DOHH2 (cell line): ENCODE data around the gene ZBTB46.

Experiments used
- H3F3A ChIP-seq: fragments of 200-600 bp; sonication (generic), shearing (Covaris generic); 2 replicates; pipeline ENCODE4 v1.6.0; 2016; ENCODE audit warnings: antibody characterized with exemption, mild to moderate bottlenecking; ENCODE audit not compliant: control insufficient read depth, insufficient read depth
- H3K27ac ChIP-seq: fragments of 200-600 bp; sonication (generic); 2 replicates; pipeline ENCODE4 v1.5.1; 2014; ENCODE audit warnings: low read depth, mild to moderate bottlenecking, low read length, moderate library complexity
- H3K27me3 ChIP-seq: fragments of 200-600 bp; sonication (generic); 2 replicates; pipeline ENCODE4 v1.6.1; 2014; ENCODE audit warnings: mild to moderate bottlenecking, low read length, mixed read lengths; ENCODE audit not compliant: control insufficient read depth
- H3K36me3 ChIP-seq: fragments of 200-600 bp; sonication (generic); 2 replicates; pipeline ENCODE4 v1.6.1; 2014; ENCODE audit warnings: mild to moderate bottlenecking, low read length, moderate library complexity, mixed read lengths; ENCODE audit not compliant: control insufficient read depth
- H3K4me1 ChIP-seq: fragments of 200-600 bp; sonication (generic); 2 replicates; pipeline ENCODE4 v1.6.1; 2014; ENCODE audit warnings: mild to moderate bottlenecking, low read length, mixed read lengths; ENCODE audit not compliant: control insufficient read depth
- H3K4me2 ChIP-seq: fragments of 200-600 bp; sonication (generic); 2 replicates; pipeline ENCODE4 v1.6.0; 2014; ENCODE audit warnings: mild to moderate bottlenecking, low read length, moderate library complexity
- H3K4me3 ChIP-seq: fragments of 200-600 bp; sonication (generic); 2 replicates; pipeline ENCODE4 v1.5.1; 2014; ENCODE audit warnings: mild to moderate bottlenecking, low read length, mixed read lengths
- H3K79me2 ChIP-seq: fragments of 200-600 bp; sonication (generic); 2 replicates; pipeline ENCODE4 v1.6.1; 2014; ENCODE audit warnings: mild to moderate bottlenecking, low read length, mixed read lengths; ENCODE audit not compliant: control insufficient read depth
- H3K9me2 ChIP-seq: fragments of 200-600 bp; sonication (generic); replicated peaks from 2 replicates; pipeline ENCODE4 v1.6.1; 2014; ENCODE audit warnings: mild to moderate bottlenecking, low read length, mixed read lengths; ENCODE audit not compliant: control insufficient read depth
- H3K9me3 ChIP-seq: fragments of 200-600 bp; sonication (generic); 2 replicates; pipeline ENCODE4 v1.6.1; 2014; ENCODE audit warnings: antibody characterized with exemption, low read length, mixed read lengths; ENCODE audit not compliant: control insufficient read depth, insufficient read depth
- H4K20me1 ChIP-seq: fragments of 200-600 bp; sonication (generic); 2 replicates; pipeline ENCODE4 v1.6.0; 2014; ENCODE audit warnings: low read depth, mild to moderate bottlenecking, antibody characterized with exemption, low read length, moderate library complexity; ENCODE audit not compliant: control insufficient read depth, insufficient read depth
- EZH2phosphoT487 ChIP-seq: fragments of 200-600 bp; sonication (generic); IDR thresholded peaks from 2 replicates; pipeline ENCODE4 v1.6.1; 2017; ENCODE audit warnings: borderline replicate concordance, mild to moderate bottlenecking, antibody characterized with exemption, low read length, moderate library complexity, mixed read lengths
- TF ChIP-seq, protein P1 (sequence below): fragments of 200-600 bp; sonication (generic); IDR thresholded peaks from one replicate; pipeline ENCODE4 v1.5.1; 2014; ENCODE audit warnings: antibody characterized with exemption, mild to moderate bottlenecking, low read depth, low read length; ENCODE audit not compliant: poor library complexity, severe bottlenecking

Gene ZBTB46

DNA sequence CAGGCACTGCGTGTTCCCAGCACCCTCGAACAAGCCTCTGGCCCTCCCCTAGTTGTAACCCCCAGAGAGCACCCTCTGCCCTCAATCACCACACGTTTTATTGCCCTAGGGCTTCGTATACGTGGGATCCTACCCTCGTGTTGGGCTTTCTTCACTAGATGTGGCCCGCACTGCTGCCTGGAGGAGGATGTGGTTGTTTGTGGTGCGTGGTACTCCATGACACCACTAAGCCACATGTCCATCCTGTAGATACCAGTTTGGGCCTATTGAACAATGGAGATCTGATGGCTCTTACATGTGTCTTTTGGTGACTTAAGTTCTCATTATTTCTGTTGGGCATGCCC lies 74.4 kb downstream of the ZBTB46 start:
- no peak for TF ChIP-seq EZH2phosphoT487
- TF ChIP-seq, protein P1, sequence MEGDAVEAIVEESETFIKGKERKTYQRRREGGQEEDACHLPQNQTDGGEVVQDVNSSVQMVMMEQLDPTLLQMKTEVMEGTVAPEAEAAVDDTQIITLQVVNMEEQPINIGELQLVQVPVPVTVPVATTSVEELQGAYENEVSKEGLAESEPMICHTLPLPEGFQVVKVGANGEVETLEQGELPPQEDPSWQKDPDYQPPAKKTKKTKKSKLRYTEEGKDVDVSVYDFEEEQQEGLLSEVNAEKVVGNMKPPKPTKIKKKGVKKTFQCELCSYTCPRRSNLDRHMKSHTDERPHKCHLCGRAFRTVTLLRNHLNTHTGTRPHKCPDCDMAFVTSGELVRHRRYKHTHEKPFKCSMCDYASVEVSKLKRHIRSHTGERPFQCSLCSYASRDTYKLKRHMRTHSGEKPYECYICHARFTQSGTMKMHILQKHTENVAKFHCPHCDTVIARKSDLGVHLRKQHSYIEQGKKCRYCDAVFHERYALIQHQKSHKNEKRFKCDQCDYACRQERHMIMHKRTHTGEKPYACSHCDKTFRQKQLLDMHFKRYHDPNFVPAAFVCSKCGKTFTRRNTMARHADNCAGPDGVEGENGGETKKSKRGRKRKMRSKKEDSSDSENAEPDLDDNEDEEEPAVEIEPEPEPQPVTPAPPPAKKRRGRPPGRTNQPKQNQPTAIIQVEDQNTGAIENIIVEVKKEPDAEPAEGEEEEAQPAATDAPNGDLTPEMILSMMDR, result no peak
- H3K27ac ChIP-seq, result no peak overlapping the region
- H3K27me3 ChIP-seq, result peaks cover 8% of the 10 kb centered on the region; the same call in 1 of the 2 replicates
- no peak overlapping the region for H3K4me3 ChIP-seq
- no peaks in the 10 kb centered on the region for H3K36me3 ChIP-seq
- no peaks in the 10 kb centered on the region for H3F3A ChIP-seq
- H3K9me2 ChIP-seq, result no peaks in the 10 kb centered on the region
- H3K4me2 ChIP-seq, result no peak overlapping the region
- H3K9me3 ChIP-seq, result no peaks in the 10 kb centered on the region
- no peaks in the 10 kb centered on the region for H3K79me2 ChIP-seq
- H4K20me1 ChIP-seq, result no peaks in the 10 kb centered on the region
- H3K4me1 ChIP-seq, result no peaks in the 10 kb centered on the region

DNA sequence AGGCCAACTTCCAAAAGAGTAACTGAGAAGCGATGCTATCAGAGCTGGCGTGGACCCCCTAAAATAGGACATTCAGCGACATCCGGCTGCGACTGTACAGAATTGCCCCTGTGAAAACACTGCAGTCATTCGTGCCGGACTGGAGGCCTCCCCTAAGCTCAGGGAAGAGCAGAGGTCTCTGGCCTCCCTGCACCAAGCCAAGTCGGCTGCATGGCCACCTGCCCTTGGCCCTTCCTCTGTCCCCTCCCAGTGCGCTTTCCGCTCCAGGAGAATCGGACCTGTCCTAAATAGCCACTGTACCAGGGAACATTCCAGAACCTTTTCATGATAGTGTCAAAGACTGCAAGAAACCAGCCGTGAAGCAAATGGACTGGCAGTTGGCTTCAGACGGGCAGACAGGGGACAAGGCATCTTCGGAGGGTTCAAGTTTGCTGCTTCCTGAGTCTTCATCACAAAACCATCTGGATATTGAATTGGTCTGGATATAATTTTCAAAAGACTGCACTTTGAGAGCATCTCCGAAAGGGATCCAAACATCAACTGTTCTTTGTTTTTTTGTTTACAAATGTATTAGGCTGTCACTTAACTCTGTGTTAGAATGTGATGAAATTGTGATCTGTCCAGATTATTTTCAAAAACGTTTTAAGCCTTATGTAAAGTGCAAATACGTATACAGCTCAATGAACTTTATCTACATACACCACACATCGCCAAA lies 75.0 kb downstream of the ZBTB46 start:
- no peaks in the 10 kb centered on the region for H3K9me2 ChIP-seq
- H3K36me3 ChIP-seq, result no peaks in the 10 kb centered on the region
- H3K4me2 ChIP-seq, result no peak overlapping the region
- no peaks in the 10 kb centered on the region for H4K20me1 ChIP-seq
- no peak overlapping the region for H3K4me3 ChIP-seq
- no peak overlapping the region for H3K27ac ChIP-seq
- no peaks in the 10 kb centered on the region for H3K9me3 ChIP-seq
- TF ChIP-seq, protein P1, result no peak
- no peak for TF ChIP-seq EZH2phosphoT487
- H3K79me2 ChIP-seq, result no peaks in the 10 kb centered on the region
- peaks cover 8% of the 10 kb centered on the region; the same call in 1 of the 2 replicates for H3K27me3 ChIP-seq
- H3F3A ChIP-seq, result no peaks in the 10 kb centered on the region
- peaks cover 3% of the 10 kb centered on the region for H3K4me1 ChIP-seq

DNA sequence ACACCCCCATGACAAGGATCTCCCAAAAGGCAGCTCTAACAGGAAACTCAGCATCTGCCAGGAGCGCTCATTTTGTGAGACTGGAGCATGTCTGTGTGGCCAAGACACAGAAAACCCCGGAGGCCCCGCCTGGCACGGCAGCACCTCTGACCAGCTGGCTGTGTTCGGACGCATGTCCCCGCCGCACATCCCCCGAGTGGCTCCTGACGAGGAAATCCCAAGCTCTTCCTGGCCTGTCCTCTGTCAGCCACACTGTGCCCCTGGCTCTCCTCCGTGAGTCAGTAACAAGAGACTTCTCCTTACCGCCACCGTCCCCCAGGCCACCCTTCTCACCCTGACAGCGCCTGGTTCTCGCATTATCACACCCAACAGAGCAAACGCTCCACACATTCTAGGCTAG lies 77.1 kb downstream of the ZBTB46 start:
- no peak overlapping the region for H3K4me2 ChIP-seq
- no peak overlapping the region for H3K4me3 ChIP-seq
- no peaks in the 10 kb centered on the region for H3K36me3 ChIP-seq
- H3F3A ChIP-seq, result no peaks in the 10 kb centered on the region
- H3K9me3 ChIP-seq, result no peaks in the 10 kb centered on the region
- H4K20me1 ChIP-seq, result no peaks in the 10 kb centered on the region
- TF ChIP-seq EZH2phosphoT487, result no peak
- TF ChIP-seq, protein P1, result no peak
- no peak overlapping the region for H3K27ac ChIP-seq
- peaks cover 6% of the 10 kb centered on the region for H3K4me1 ChIP-seq
- no peaks in the 10 kb centered on the region for H3K79me2 ChIP-seq
- no peaks in the 10 kb centered on the region for H3K9me2 ChIP-seq
- H3K27me3 ChIP-seq, result no peaks in the 10 kb centered on the region
